Lower lobe of right lung (tissue), 2 donors: Measurements from ENCODE around the gene STRA6. TPM values are rescaled to one million over a fixed set of nuclear protein-coding genes. Genes with fewer than 3 reads are reported as not detected.

Source experiments
- ATAC-seq, 2 donors: fragments of 200-7000 bp; cut with Tn5 transposase; one replicate each; pipeline ENCODE4 v1.9.1; 2020 to 2022; ENCODE audit warnings: mild to moderate bottlenecking in 2 of 2, moderate library complexity in 2 of 2
- DNase-seq: peaks from one replicate; pipeline ENCODE4 v3.0.0-alpha.2; 2020
- H3K27ac ChIP-seq: fragments of 200-600 bp; one replicate; pipeline ENCODE4 v1.8.0; 2022
- H3K27me3 ChIP-seq: fragments of 200-600 bp; one replicate; pipeline ENCODE4 v1.8.0; 2022; ENCODE audit warnings: low read depth
- H3K36me3 ChIP-seq: fragments of 200-600 bp; one replicate; pipeline ENCODE4 v1.8.0; 2022; ENCODE audit warnings: mild to moderate bottlenecking
- H3K4me1 ChIP-seq: fragments of 200-600 bp; one replicate; pipeline ENCODE4 v1.8.0; 2022
- H3K4me3 ChIP-seq: fragments of 200-600 bp; one replicate; pipeline ENCODE4 v1.8.0; 2022; ENCODE audit warnings: mild to moderate bottlenecking
- H3K9me3 ChIP-seq: fragments of 200-600 bp; one replicate; pipeline ENCODE4 v1.8.0; 2022
- intact Hi-C: fragments of 100-400 bp; cut with DNase I; formaldehyde crosslinking; loops from one replicate; pipeline ENCODE4 v1.11.0; 2022
- total RNA-seq: library from RNA; stranded (reverse); fragmentation: NEBNext Ultra II Directional; extraction: Animal tissue kit (Norgen Biotek cat#: 25700); gene quantifications from one replicate; pipeline ENCODE4 v1.2.1, GENCODE V29; 2021
- TF ChIP-seq, protein P1 (sequence below): fragments of 200-600 bp; IDR thresholded peaks from one replicate; pipeline ENCODE4 v1.8.0; 2022; ENCODE audit warnings: antibody characterized with exemption, mild to moderate bottlenecking
- donor health status: DM: no; HTN: yes; CAD: no; lungs with severe emphysema.

The STRA6 gene
- total RNA-seq, 1 donor from 2014 or later = not detected

DNA sequence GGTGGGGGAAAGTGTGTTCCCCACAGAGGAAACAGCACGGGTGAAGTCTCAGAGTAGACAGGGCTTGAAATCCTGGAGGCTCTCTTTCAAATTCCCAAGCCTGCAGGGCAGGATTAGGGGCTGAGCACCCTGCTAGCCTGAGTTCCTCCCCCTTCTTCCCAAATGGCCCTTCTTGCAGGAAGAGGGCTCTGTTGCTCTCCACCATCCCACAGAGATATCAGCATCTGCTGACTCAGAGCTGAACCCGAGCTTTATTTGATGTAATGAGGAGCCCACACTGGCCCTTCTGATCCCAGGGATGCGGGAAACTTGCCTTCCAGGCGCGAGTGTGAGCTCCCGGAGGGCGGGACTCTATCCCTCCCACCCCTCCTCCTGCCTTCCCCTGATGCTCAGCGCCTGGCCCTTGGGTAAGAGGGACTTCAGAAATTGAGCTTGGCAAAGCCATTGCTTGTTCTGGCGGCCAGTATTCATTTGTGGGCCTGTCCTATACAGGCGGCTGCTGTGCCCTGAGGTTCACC, 1.4 kb upstream of the STRA6 start:
- intact Hi-C loops = no loop called here
- ATAC-seq = no peak
- H3K27ac ChIP-seq = no peak overlapping the region

DNA sequence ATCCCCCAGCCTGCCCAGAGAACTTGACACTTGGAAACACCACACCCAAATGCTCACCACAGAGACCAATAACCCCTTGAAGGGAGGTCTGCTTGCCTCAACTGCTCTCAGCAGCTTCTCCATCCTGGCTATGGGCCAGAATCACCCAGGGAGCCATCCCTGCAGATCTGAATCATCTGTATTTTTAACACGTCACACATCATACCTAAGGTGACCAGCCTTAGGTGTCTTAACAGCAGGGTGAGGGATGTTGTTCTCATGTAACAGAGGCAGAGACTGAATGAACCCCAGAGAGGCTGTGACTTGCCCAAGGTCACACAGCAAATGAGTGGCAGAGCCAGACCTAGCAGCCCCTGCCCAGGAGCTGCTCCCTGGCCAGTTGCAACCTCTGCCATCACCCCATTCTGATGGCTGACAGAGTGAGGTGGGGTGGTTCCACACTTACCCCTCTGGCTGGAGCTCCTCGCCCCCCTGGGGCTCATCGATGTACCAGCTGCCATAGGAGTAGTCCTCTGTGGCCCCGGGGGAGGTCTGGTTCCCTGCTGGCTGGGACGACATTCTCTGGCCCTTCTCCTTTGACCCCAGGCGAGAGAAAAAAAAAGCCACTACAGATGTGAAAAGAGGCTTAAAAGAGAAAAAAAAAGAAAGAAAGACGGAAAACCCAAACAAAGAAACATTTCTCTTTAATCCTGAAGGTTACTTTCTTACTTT, 722 bp downstream of the STRA6 start:
- TF ChIP-seq, protein P1, sequence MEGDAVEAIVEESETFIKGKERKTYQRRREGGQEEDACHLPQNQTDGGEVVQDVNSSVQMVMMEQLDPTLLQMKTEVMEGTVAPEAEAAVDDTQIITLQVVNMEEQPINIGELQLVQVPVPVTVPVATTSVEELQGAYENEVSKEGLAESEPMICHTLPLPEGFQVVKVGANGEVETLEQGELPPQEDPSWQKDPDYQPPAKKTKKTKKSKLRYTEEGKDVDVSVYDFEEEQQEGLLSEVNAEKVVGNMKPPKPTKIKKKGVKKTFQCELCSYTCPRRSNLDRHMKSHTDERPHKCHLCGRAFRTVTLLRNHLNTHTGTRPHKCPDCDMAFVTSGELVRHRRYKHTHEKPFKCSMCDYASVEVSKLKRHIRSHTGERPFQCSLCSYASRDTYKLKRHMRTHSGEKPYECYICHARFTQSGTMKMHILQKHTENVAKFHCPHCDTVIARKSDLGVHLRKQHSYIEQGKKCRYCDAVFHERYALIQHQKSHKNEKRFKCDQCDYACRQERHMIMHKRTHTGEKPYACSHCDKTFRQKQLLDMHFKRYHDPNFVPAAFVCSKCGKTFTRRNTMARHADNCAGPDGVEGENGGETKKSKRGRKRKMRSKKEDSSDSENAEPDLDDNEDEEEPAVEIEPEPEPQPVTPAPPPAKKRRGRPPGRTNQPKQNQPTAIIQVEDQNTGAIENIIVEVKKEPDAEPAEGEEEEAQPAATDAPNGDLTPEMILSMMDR = no peak
- Histone ChIP-seq H3K27ac (no peak overlapping the region), H3K36me3 (no peaks in the 10 kb centered on the region), H3K27me3 (no peaks in the 10 kb centered on the region), H3K4me1 (peaks cover 2% of the 10 kb centered on the region), H3K4me3 (no peak overlapping the region), H3K9me3 (no peaks in the 10 kb centered on the region)
- ATAC-seq (no peak), DNase-seq (no peak)
- intact Hi-C loops = no loop called here

More for the DNA sequence above, 1.4 kb upstream of the STRA6 start:
- no peaks in the 10 kb centered on the region for H3K27me3 ChIP-seq
- no peaks in the 10 kb centered on the region for H3K4me1 ChIP-seq
- TF ChIP-seq, protein P1 = no peak
- no peaks in the 10 kb centered on the region for H3K36me3 ChIP-seq
- no peaks in the 10 kb centered on the region for H3K9me3 ChIP-seq
- DNase-seq = no peak
- H3K4me3 ChIP-seq = no peak overlapping the region

DNA sequence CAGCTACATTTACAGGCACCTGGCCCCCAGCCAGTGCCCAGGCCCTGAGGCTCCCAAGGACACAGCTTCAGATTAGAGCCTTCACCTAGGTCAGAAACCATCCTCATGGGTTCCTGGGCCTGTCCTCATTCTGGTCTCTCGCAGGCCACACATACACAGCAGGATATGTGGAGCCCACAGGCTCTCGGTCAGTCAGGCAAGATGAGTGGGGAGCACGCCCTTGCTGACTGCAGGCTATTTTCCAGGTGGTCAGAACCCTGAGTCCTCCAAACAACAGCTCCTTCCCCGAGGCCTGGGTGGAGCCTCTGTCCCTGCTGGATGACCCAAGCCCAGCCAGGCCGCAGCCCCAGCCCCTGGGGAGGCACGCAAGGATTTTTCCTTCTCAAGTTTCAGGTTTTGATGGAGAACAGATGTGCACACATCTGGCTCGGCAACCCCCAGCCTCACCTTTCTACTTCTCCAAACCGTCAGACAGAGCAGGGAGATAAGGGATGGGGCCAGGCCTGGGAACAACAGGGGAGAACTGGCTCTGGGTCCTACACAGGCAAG, 1.6 kb downstream of the STRA6 start:
- no peaks in the 10 kb centered on the region for H3K36me3 ChIP-seq
- no peak for DNase-seq
- H3K9me3 ChIP-seq = no peaks in the 10 kb centered on the region
- no peak for ATAC-seq
- TF ChIP-seq, protein P1 = no peak
- H3K4me3 ChIP-seq = no peak overlapping the region
- peaks cover 11% of the 10 kb centered on the region for H3K4me1 ChIP-seq
- no peak overlapping the region for H3K27ac ChIP-seq
- H3K27me3 ChIP-seq = no peaks in the 10 kb centered on the region
- intact Hi-C loops = no loop called here

DNA sequence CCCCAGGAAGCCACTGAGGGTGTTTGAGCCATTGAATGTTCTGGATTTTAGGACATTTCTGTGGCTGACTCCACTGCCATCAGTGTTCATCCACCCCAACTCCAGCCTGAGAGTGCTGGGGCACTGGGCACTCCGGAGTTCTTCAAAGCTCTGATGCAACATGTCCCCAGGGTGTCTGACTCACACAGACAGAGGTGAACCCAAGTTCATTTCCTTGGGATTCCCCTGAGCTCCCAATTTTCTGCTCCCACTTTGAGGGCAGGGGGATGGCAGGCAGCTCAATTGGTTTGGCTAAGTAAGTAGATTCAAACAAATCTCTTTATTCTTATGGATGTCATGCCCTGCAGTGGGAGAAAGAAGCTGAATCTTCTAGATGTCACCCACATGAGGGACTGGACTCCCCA, 2.2 kb downstream of the STRA6 start:
- no peak for DNase-seq
- no peaks in the 10 kb centered on the region for H3K36me3 ChIP-seq
- H3K27me3 ChIP-seq = no peaks in the 10 kb centered on the region
- peaks cover 16% of the 10 kb centered on the region for H3K4me1 ChIP-seq
- H3K4me3 ChIP-seq = no peak overlapping the region
- no peak for ATAC-seq
- intact Hi-C loops = no loop called here
- H3K9me3 ChIP-seq = no peaks in the 10 kb centered on the region
- TF ChIP-seq, protein P1 = no peak
- H3K27ac ChIP-seq = no peak overlapping the region

DNA sequence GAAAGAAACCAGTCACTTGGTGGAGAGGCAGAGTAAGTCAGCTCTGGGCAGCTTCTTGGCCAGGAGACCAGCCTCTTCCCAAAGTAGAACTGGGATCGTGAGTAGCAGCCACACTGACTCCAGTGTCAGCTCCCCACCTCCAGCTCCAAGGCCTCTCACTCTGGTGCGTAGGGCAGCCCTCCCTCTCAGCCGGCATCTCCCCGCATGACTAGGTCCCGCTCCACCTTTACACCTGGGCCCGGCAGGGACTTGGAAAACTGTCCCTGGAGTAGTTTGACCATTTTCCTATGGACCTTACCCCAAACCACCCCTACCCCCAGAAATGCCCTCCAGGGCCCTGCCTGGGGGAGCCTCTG, 3.3 kb downstream of the STRA6 start:
- Histone ChIP-seq H3K27me3 (no peaks in the 10 kb centered on the region), H3K36me3 (no peaks in the 10 kb centered on the region), H3K4me1 (peaks cover 18% of the 10 kb centered on the region), H3K9me3 (no peaks in the 10 kb centered on the region), H3K4me3 (no peak overlapping the region), H3K27ac (no peak overlapping the region)
- DNase-seq (no peak), ATAC-seq (no peak)
- TF ChIP-seq, protein P1 = no peak
- intact Hi-C loops = no loop called here
